ENCODE results near the gene KANK4. TPM values are rescaled to one million over a fixed set of nuclear protein-coding genes. Genes with fewer than 3 reads are reported as not detected.

Gene KANK4
- total and polyA plus RNA-seq, 2 of the 4 experiments (the other 2 are of a cell fraction), result not detected

GRCh38 chr1:62229468-62229867 is 89.8 kb downstream of the KANK4 start:
- H2BK5ac ChIP-seq (ENCODE audit: low read depth, low read length, poor library complexity, severe bottlenecking), result no peak overlapping the region
- H3K27ac ChIP-seq (ENCODE audit: insufficient read depth, low read length), result no peak overlapping the region
- H3K14ac ChIP-seq (replicated peaks; ENCODE audit: low read depth, low read length), result no peak overlapping the region
- H3K4me3 ChIP-seq (ENCODE audit: insufficient read depth, low read depth, low read length), result no peak overlapping the region
- no peak overlapping the region for H2BK20ac ChIP-seq (ENCODE audit: low read depth, low read length)
- no peak overlapping the region for H3K9ac ChIP-seq (ENCODE audit: low read depth, low read length)
- H3K18ac ChIP-seq (ENCODE audit: low read depth, low read length), result no peak overlapping the region
- BruUV-seq (replicated peaks), result no TSS peak
- H2BK15ac ChIP-seq (ENCODE audit: low read depth, low read length), result no peak overlapping the region
- H3K79me1 ChIP-seq (ENCODE audit: low read depth in 1 of 2, low read length in 2 of 2), result no peaks in the 10 kb centered on the region
- H4K91ac ChIP-seq (ENCODE audit: insufficient read depth, low read depth, low read length), result no peak overlapping the region
- TF ChIP-seq RCOR1 (IDR thresholded peaks at IDR 0.05; ENCODE audit: insufficient replicate concordance, low read length) (no peak), RFX5 (IDR thresholded peaks at IDR 0.05; ENCODE audit: low read depth, low read length) (no peak), MAFK (IDR thresholded peaks at IDR 0.05; ENCODE audit: low read depth, low read length) (no peak), SMC3 (IDR thresholded peaks at IDR 0.05; ENCODE audit: low read depth, low read length) (no peak), MAZ (IDR thresholded peaks at IDR 0.05; ENCODE audit: borderline replicate concordance, low read depth, low read length) (no peak), MXI1 (IDR thresholded peaks at IDR 0.05; ENCODE audit: borderline replicate concordance, low read depth, low read length) (no peak), BHLHE40 (IDR thresholded peaks at IDR 0.05; ENCODE audit: low read depth, low read length) (no peak), RAD21 (IDR thresholded peaks at IDR 0.05; ENCODE audit: low read length) (no peak), POLR2A (IDR thresholded peaks at IDR 0.05; ENCODE audit: low read depth, low read length) (no peak)
- dilution Hi-C loops (cut with HindIII; ENCODE audit: low sequenced_read_pairs, unreplicated experiment) (no loop called here), in situ Hi-C loops (cut with MboI; ENCODE audit: low sequenced_read_pairs) (no loop called here), intact Hi-C loops (cut with micrococcal nuclease) (no loop called here)
- H3K9me3 ChIP-seq (ENCODE audit: control insufficient read depth, insufficient read depth, low read length), result peaks cover 15% of the 10 kb centered on the region
- no peak overlapping the region for H2AK5ac ChIP-seq (ENCODE audit: low read depth, low read length)
- no peak overlapping the region for H3K4me2 ChIP-seq (ENCODE audit: low read depth, low read length)
- WGBS, 2 experiments (ENCODE audit: extremely low coverage in 2 of 2, insufficient read length in 1 of 2), result no CpG with 5 or more reads among the region's 3 CpGs
- H2AFZ ChIP-seq (replicated peaks; ENCODE audit: low read length, poor library complexity), result no peak overlapping the region
- H2BK120ac ChIP-seq (ENCODE audit: low read depth, low read length), result no peak overlapping the region
- H4K5ac ChIP-seq (ENCODE audit: low read depth, low read length), result no peak overlapping the region
- no peaks in the 10 kb centered on the region for H3K27me3 ChIP-seq (ENCODE audit: control insufficient read depth, insufficient read depth, low read length)
- ChIA-PET CTCF (no interaction called here), POLR2A (ENCODE audit: unreplicated experiment) (no interaction called here)
- no peak overlapping the region for H4K8ac ChIP-seq (ENCODE audit: low read depth in 2 of 2, low read length in 2 of 2)
- H3K36me3 ChIP-seq (ENCODE audit: control insufficient read depth, insufficient read depth, low read length), result no peaks in the 10 kb centered on the region
- H3K4me1 ChIP-seq (ENCODE audit: control insufficient read depth, insufficient read depth, low read length), result no peaks in the 10 kb centered on the region
- DNase-seq (no peak), ATAC-seq (ENCODE audit: low read depth) (no peak)
- H3K9me1 ChIP-seq (ENCODE audit: insufficient read depth, low read length), result no peaks in the 10 kb centered on the region
- H3K56ac ChIP-seq (ENCODE audit: extremely low read depth, insufficient read depth, low read length), result no peak overlapping the region
- H3K4ac ChIP-seq (ENCODE audit: low read depth, low read length), result no peak overlapping the region
- H3K23ac ChIP-seq (ENCODE audit: low read depth, low read length), result no peak overlapping the region
- H2AK9ac ChIP-seq (replicated peaks; ENCODE audit: low read depth, low read length, poor library complexity), result no peak overlapping the region
- no peaks in the 10 kb centered on the region for H4K20me1 ChIP-seq (ENCODE audit: insufficient read depth, low read length)

All from IMR-90 (cell line).